HG02798 (cell line): ENCODE measurements around the gene OCA2.
"Not testable (repeated sequence)": the region's sequence is repeated elsewhere in the genome, so short reads cannot be mapped to it uniquely, and the experiment has no call there.

Experiments
- ATAC-seq: cut with Tn5 transposase; IDR thresholded peaks from one replicate; pipeline ENCODE4 v1.9.1; 2021; ENCODE audit warnings: mild to moderate bottlenecking; ENCODE audit not compliant: unreplicated experiment, poor library complexity

The OCA2 gene

GRCh38 chr15:28098766-28099554 is at the start of gene OCA2:
TSS of gene OCA2 (minus strand) at chr15:28099315. CDS start at chr15:28081874, 17,441 bp downstream.
- no peak for ATAC-seq

- ATAC-seq, result no peak
Measured at GRCh38 chr15:28147801-28148200, 48.7 kb upstream of the OCA2 start.

- ATAC-seq, result not testable (repeated sequence)
Measured at GRCh38 chr15:28145419-28145818, 46.3 kb upstream of the OCA2 start.

- no peak for ATAC-seq
Measured at GRCh38 chr15:28140062-28140461, 40.9 kb upstream of the OCA2 start.

GRCh38 chr15:28137408-28138039 is 38.4 kb upstream of the OCA2 start:
- not testable (repeated sequence) for ATAC-seq

GRCh38 chr15:28136236-28136904 is 37.3 kb upstream of the OCA2 start:
- ATAC-seq, result peak; percentile 91

GRCh38 chr15:28133281-28133680 is 34.2 kb upstream of the OCA2 start:
- no peak for ATAC-seq

GRCh38 chr15:28132524-28133275 is 33.6 kb upstream of the OCA2 start:
- ATAC-seq, result no peak

- ATAC-seq, result no peak
Measured at GRCh38 chr15:28131946-28132345, 32.8 kb upstream of the OCA2 start.

GRCh38 chr15:28131400-28131799 is 32.3 kb upstream of the OCA2 start:
- no peak for ATAC-seq

- no peak for ATAC-seq
Measured at GRCh38 chr15:28130651-28131050, 31.5 kb upstream of the OCA2 start.

- ATAC-seq, result no peak
Measured at GRCh38 chr15:28129231-28129848, 30.2 kb upstream of the OCA2 start.

- no peak for ATAC-seq
Measured at GRCh38 chr15:28128031-28128430, 28.9 kb upstream of the OCA2 start.

GRCh38 chr15:28127036-28127435 is 27.9 kb upstream of the OCA2 start:
- no peak for ATAC-seq

GRCh38 chr15:28125673-28126651 is 26.8 kb upstream of the OCA2 start:
- peak; percentile 30 for ATAC-seq

GRCh38 chr15:28124841-28125240 is 25.7 kb upstream of the OCA2 start:
- ATAC-seq, result no peak

GRCh38 chr15:28123408-28124023 is 24.4 kb upstream of the OCA2 start:
- peak; percentile 70 for ATAC-seq
